Measurements from ENCODE around the gene LRIG1.

DNA sequence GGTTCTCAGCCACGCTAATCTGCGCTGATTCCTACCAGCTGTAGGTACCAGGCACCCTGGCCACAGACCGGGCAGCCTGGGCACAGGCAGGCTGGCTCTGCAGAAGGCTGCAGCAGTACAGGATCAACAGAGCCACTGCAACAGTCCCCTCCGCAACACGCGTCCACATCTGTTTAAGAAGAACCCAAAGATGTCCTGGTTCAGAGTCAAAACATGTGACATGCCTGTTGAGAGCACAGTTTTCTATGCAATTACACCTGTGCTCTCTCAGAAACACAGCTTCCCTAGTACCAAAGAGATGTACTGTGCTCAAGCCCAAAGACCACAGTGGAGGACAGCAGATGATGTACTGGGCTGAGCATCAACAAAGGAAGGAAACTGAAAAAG, 18.8 kb downstream of the LRIG1 start:
- TF ChIP-seq CREB1 (IDR thresholded peaks at IDR 0.05; ENCODE audit: low read depth), result no peak
- TF ChIP-seq EP300 (IDR thresholded peaks at IDR 0.05; ENCODE audit: borderline replicate concordance), result no peak
- TF ChIP-seq RAD21 (IDR thresholded peaks at IDR 0.05; ENCODE audit: low read depth), result no peak
- TF ChIP-seq TAF1 (IDR thresholded peaks at IDR 0.05; ENCODE audit: low read depth), result no peak
- TF ChIP-seq, protein P1, sequence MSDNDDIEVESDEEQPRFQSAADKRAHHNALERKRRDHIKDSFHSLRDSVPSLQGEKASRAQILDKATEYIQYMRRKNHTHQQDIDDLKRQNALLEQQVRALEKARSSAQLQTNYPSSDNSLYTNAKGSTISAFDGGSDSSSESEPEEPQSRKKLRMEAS (IDR thresholded peaks at IDR 0.05), result no peak
- TF ChIP-seq, protein P2, sequence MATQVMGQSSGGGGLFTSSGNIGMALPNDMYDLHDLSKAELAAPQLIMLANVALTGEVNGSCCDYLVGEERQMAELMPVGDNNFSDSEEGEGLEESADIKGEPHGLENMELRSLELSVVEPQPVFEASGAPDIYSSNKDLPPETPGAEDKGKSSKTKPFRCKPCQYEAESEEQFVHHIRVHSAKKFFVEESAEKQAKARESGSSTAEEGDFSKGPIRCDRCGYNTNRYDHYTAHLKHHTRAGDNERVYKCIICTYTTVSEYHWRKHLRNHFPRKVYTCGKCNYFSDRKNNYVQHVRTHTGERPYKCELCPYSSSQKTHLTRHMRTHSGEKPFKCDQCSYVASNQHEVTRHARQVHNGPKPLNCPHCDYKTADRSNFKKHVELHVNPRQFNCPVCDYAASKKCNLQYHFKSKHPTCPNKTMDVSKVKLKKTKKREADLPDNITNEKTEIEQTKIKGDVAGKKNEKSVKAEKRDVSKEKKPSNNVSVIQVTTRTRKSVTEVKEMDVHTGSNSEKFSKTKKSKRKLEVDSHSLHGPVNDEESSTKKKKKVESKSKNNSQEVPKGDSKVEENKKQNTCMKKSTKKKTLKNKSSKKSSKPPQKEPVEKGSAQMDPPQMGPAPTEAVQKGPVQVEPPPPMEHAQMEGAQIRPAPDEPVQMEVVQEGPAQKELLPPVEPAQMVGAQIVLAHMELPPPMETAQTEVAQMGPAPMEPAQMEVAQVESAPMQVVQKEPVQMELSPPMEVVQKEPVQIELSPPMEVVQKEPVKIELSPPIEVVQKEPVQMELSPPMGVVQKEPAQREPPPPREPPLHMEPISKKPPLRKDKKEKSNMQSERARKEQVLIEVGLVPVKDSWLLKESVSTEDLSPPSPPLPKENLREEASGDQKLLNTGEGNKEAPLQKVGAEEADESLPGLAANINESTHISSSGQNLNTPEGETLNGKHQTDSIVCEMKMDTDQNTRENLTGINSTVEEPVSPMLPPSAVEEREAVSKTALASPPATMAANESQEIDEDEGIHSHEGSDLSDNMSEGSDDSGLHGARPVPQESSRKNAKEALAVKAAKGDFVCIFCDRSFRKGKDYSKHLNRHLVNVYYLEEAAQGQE (IDR thresholded peaks at IDR 0.05; ENCODE audit: low read depth), result no peak

Measured in Ishikawa (cell line).